Measurements from ENCODE around the gene NRIP2. TPM values are rescaled to one million over a fixed set of nuclear protein-coding genes. Genes with fewer than 3 reads are reported as not detected.

The NRIP2 gene
- total RNA-seq, 1 experiment from 2014 or later = not detected

DNA sequence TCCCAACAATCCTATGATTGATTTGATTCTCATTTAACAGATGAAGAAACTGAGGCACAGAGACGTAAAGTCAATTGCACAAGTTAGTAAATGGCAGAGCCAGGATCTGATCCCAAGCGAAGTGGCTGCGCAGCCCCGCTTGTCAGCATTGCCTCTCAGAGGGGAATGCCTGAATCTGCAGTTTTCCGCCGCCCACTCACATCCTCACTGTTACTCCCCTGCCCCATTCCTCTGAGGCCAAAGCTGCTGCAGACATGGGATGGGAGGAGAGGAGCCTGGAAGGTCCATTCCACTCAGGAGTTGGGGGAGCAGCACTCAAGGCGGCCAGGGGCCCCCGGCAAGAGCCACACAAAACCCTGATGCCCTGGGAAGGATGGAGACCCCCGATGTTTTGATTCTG is 1.0 kb downstream of the NRIP2 start:
- ATAC-seq = no peak
- POLR2A ChIA-PET = no interaction called here

DNA sequence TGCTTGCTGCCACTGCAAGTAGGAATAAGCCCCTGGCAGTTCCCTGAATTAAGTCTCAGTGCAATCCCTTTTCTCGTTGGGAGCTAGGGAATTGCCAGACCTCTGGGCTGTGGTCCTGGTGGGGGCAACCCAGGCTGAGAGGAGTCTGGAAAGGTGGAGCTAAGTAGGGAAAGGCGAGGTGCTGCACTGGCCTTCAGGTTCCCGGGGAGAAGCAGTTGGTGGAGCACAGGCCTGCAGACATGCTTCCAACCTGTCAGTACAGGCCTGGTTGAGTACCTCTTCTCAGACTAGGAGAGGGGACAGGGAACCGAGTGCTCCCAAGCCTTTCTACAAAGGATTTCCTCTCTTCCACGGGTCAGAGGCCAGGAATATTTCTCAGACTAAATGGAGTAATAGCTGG is 1.5 kb downstream of the NRIP2 start:
- H3K27me3 ChIP-seq (ENCODE audit: control insufficient read depth, insufficient read depth, low read length) = no peaks in the 10 kb centered on the region
- DNase-seq (ENCODE audit: low read depth, low spot score) = no peak
- intact Hi-C loops (cut with micrococcal nuclease; ENCODE audit: unreplicated experiment) (no loop called here), in situ Hi-C loops (cut with HindIII; ENCODE audit: low pct_unique_long_range_greater_than_20kb, low sequenced_read_pairs) (no loop called here)
- H3K4me3 ChIP-seq (ENCODE audit: low read depth in 2 of 2, low read length in 2 of 2) = no peak overlapping the region
- H3K27ac ChIP-seq (ENCODE audit: low read length) = no peak overlapping the region
- H3K9me3 ChIP-seq (ENCODE audit: control insufficient read depth, insufficient read depth, low read depth, low read length) = no peaks in the 10 kb centered on the region
- no peaks in the 10 kb centered on the region for H3K36me3 ChIP-seq (ENCODE audit: control insufficient read depth, insufficient read depth, low read length)
- 0 out of 2 replicates have a peak, but pooled peaks have one; percentile 28 for ATAC-seq
- no TSS peak for BruUV-seq (replicated peaks)
- CTCF ChIA-PET = no interaction called here
- TF ChIP-seq, protein P1, sequence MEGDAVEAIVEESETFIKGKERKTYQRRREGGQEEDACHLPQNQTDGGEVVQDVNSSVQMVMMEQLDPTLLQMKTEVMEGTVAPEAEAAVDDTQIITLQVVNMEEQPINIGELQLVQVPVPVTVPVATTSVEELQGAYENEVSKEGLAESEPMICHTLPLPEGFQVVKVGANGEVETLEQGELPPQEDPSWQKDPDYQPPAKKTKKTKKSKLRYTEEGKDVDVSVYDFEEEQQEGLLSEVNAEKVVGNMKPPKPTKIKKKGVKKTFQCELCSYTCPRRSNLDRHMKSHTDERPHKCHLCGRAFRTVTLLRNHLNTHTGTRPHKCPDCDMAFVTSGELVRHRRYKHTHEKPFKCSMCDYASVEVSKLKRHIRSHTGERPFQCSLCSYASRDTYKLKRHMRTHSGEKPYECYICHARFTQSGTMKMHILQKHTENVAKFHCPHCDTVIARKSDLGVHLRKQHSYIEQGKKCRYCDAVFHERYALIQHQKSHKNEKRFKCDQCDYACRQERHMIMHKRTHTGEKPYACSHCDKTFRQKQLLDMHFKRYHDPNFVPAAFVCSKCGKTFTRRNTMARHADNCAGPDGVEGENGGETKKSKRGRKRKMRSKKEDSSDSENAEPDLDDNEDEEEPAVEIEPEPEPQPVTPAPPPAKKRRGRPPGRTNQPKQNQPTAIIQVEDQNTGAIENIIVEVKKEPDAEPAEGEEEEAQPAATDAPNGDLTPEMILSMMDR (IDR thresholded peaks at IDR 0.05) = no peak
- TF ChIP-seq TCF7L2 (IDR thresholded peaks at IDR 0.05; ENCODE audit: low read depth, low read length) (no peak), POLR2AphosphoS5 (IDR thresholded peaks at IDR 0.05; ENCODE audit: low read depth, low read length) (no peak), SIN3A (IDR thresholded peaks at IDR 0.05; ENCODE audit: borderline replicate concordance, insufficient read depth, low read depth, low read length) (no peak)
- TF ChIP-seq, protein P2, sequence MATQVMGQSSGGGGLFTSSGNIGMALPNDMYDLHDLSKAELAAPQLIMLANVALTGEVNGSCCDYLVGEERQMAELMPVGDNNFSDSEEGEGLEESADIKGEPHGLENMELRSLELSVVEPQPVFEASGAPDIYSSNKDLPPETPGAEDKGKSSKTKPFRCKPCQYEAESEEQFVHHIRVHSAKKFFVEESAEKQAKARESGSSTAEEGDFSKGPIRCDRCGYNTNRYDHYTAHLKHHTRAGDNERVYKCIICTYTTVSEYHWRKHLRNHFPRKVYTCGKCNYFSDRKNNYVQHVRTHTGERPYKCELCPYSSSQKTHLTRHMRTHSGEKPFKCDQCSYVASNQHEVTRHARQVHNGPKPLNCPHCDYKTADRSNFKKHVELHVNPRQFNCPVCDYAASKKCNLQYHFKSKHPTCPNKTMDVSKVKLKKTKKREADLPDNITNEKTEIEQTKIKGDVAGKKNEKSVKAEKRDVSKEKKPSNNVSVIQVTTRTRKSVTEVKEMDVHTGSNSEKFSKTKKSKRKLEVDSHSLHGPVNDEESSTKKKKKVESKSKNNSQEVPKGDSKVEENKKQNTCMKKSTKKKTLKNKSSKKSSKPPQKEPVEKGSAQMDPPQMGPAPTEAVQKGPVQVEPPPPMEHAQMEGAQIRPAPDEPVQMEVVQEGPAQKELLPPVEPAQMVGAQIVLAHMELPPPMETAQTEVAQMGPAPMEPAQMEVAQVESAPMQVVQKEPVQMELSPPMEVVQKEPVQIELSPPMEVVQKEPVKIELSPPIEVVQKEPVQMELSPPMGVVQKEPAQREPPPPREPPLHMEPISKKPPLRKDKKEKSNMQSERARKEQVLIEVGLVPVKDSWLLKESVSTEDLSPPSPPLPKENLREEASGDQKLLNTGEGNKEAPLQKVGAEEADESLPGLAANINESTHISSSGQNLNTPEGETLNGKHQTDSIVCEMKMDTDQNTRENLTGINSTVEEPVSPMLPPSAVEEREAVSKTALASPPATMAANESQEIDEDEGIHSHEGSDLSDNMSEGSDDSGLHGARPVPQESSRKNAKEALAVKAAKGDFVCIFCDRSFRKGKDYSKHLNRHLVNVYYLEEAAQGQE (IDR thresholded peaks at IDR 0.05; ENCODE audit: insufficient read depth in 1 of 2, low read depth in 2 of 2, low read length in 1 of 2) = no peak
- H3K4me1 ChIP-seq (ENCODE audit: control insufficient read depth, insufficient read depth, low read length) = no peaks in the 10 kb centered on the region
- POLR2A ChIA-PET = no interaction called here

More for the DNA sequence above, 1.0 kb downstream of the NRIP2 start:
- no peaks in the 10 kb centered on the region for H3K36me3 ChIP-seq (ENCODE audit: control insufficient read depth, insufficient read depth, low read length)
- TF ChIP-seq, protein P1 (IDR thresholded peaks at IDR 0.05) = no peak
- TF ChIP-seq POLR2AphosphoS5 (IDR thresholded peaks at IDR 0.05; ENCODE audit: low read depth, low read length) (no peak), SIN3A (IDR thresholded peaks at IDR 0.05; ENCODE audit: borderline replicate concordance, insufficient read depth, low read depth, low read length) (no peak), TCF7L2 (IDR thresholded peaks at IDR 0.05; ENCODE audit: low read depth, low read length) (no peak)
- TF ChIP-seq, protein P2 (IDR thresholded peaks at IDR 0.05; ENCODE audit: insufficient read depth in 1 of 2, low read depth in 2 of 2, low read length in 1 of 2) = no peak
- in situ Hi-C loops (cut with HindIII; ENCODE audit: low pct_unique_long_range_greater_than_20kb, low sequenced_read_pairs) = no loop called here
- no peak overlapping the region for H3K4me3 ChIP-seq (ENCODE audit: low read depth in 2 of 2, low read length in 2 of 2)
- no peak overlapping the region for H3K27ac ChIP-seq (ENCODE audit: low read length)
- no peaks in the 10 kb centered on the region for H3K27me3 ChIP-seq (ENCODE audit: control insufficient read depth, insufficient read depth, low read length)
- intact Hi-C loops (cut with micrococcal nuclease; ENCODE audit: unreplicated experiment) = no loop called here
- DNase-seq (ENCODE audit: low read depth, low spot score) = no peak
- H3K4me1 ChIP-seq (ENCODE audit: control insufficient read depth, insufficient read depth, low read length) = no peaks in the 10 kb centered on the region
- no peaks in the 10 kb centered on the region for H3K9me3 ChIP-seq (ENCODE audit: control insufficient read depth, insufficient read depth, low read depth, low read length)
- no TSS peak for BruUV-seq (replicated peaks)
- CTCF ChIA-PET = no interaction called here

Measured in Panc1 (cell line).